ENCODE results near the gene GPR18. TPM values are rescaled to one million over a fixed set of nuclear protein-coding genes. Genes with fewer than 3 reads are reported as not detected.
A peak's percentile ranks its signal among the peaks of the same experiment; 100 is the strongest.

GPR18 gene
- total and polyA plus RNA-seq, 5 donors from 2014 or later, result 6.1 to 22.6 (median 8.6) TPM

- Mint-ChIP-seq H3K27me3 (no peaks in the 10 kb centered on the region), H3K4me3 (peak overlapping the region in 3 of 4 donors; percentile 73 to 85 (median 83)), H3K9me3 (no peaks in the 10 kb centered on the region), H3K4me1 (peaks cover 43 to 82% (median 63%) of the 10 kb centered on the region in 4 donors), H3K36me3 (peaks cover 35% of the 10 kb centered on the region), H3K27ac (peak overlapping the region; percentile 46 to 88 (median 70))
- no peak overlapping the region for H3K27ac ChIP-seq (ENCODE audit: insufficient read depth, low read length, poor library complexity, severe bottlenecking)
- H3K36me3 ChIP-seq (ENCODE audit: control insufficient read depth, insufficient read depth, low read length), result no peaks in the 10 kb centered on the region
- H3K27me3 ChIP-seq (ENCODE audit: control insufficient read depth, insufficient read depth, low read length), result no peaks in the 10 kb centered on the region
- peaks cover 44% of the 10 kb centered on the region for H3K4me1 ChIP-seq (ENCODE audit: control insufficient read depth, insufficient read depth, low read length, poor library complexity, severe bottlenecking)
- DNase-seq (no peak), ATAC-seq (ENCODE audit: low read depth in 2 of 2) (no peak)
- H3K4me3 ChIP-seq (ENCODE audit: low read depth, low read length), result peak overlapping the region; percentile 63
- H3K9me3 ChIP-seq (ENCODE audit: control insufficient read depth in 2 of 2, low read length in 2 of 2), result no peaks in the 10 kb centered on the region
Measured at GRCh38 chr13:99227909-99228688, 30.1 kb downstream of the GPR18 start.

DNA sequence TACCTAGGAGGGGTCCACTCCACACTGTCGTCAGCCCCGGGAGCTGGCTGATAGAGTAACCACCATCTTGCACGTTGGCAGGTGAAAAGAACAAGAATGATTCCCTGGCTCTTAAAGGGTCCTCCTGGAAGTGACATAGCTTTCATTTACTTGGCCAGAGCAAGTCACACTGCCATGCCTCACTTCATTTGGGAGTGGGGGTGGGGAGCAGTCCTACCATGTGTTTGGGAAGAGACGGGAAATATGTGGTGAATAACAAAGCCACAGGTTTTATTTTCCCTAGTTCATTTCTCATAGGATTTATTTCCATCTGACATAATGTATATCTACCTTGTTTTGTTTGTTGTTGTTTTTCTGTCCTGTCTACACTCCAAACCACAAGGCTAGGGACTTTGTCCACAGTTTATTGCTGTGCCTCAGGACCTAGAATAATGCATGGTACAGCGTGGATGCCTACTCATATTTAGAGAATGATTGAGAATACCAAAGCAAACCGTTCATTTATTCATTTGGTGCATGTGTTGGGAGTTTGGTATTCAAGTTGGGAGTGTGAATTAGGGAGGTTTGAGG, 30.8 kb downstream of the GPR18 start:
- Histone ChIP-seq H3K27ac (ENCODE audit: insufficient read depth, low read length, poor library complexity, severe bottlenecking) (no peak overlapping the region), H3K9me3 (ENCODE audit: control insufficient read depth in 2 of 2, low read length in 2 of 2) (no peaks in the 10 kb centered on the region), H3K36me3 (ENCODE audit: control insufficient read depth, insufficient read depth, low read length) (no peaks in the 10 kb centered on the region), H3K4me1 (ENCODE audit: control insufficient read depth, insufficient read depth, low read length, poor library complexity, severe bottlenecking) (peaks cover 44% of the 10 kb centered on the region), H3K4me3 (ENCODE audit: low read depth, low read length) (no peak overlapping the region), H3K27me3 (ENCODE audit: control insufficient read depth, insufficient read depth, low read length) (no peaks in the 10 kb centered on the region)
- Mint-ChIP-seq H3K9me3 (no peaks in the 10 kb centered on the region), H3K27me3 (no peaks in the 10 kb centered on the region), H3K36me3 (peaks cover 40% of the 10 kb centered on the region), H3K4me3 (peak overlapping the region in 3 of 4 donors; percentile 64 to 83 (median 69)), H3K27ac (peak overlapping the region; percentile 46 to 88 (median 59)), H3K4me1 (peaks cover 47 to 89% (median 70%) of the 10 kb centered on the region in 4 donors)
- no peak for DNase-seq
- ATAC-seq (ENCODE audit: low read depth in 2 of 2), result no peak

GRCh38 chr13:99226513-99226912, 31.7 kb downstream of the GPR18 start:
- peaks cover under 1% of the 10 kb centered on the region for H3K36me3 ChIP-seq (ENCODE audit: control insufficient read depth, insufficient read depth, low read length)
- H3K4me1 ChIP-seq (ENCODE audit: control insufficient read depth, insufficient read depth, low read length, poor library complexity, severe bottlenecking), result peaks cover 46% of the 10 kb centered on the region
- no peaks in the 10 kb centered on the region for H3K9me3 Mint-ChIP-seq
- no peak overlapping the region for H3K4me3 ChIP-seq (ENCODE audit: low read depth, low read length)
- no peaks in the 10 kb centered on the region for H3K27me3 ChIP-seq (ENCODE audit: control insufficient read depth, insufficient read depth, low read length)
- H3K27me3 Mint-ChIP-seq, result no peaks in the 10 kb centered on the region
- peak overlapping the region in 2 of 3 donors; percentile 2 to 85 for H3K27ac Mint-ChIP-seq
- no peak for ATAC-seq (ENCODE audit: low read depth in 2 of 2)
- H3K27ac ChIP-seq (ENCODE audit: insufficient read depth, low read length, poor library complexity, severe bottlenecking), result no peak overlapping the region
- peaks cover 44% of the 10 kb centered on the region for H3K36me3 Mint-ChIP-seq
- DNase-seq, result no peak
- H3K4me3 Mint-ChIP-seq, result peak overlapping the region in 3 of 4 donors; percentile 3 to 57 (median 19)
- H3K4me1 Mint-ChIP-seq, result peaks cover 49 to 92% (median 71%) of the 10 kb centered on the region in 4 donors
- H3K9me3 ChIP-seq (ENCODE audit: control insufficient read depth in 2 of 2, low read length in 2 of 2), result no peaks in the 10 kb centered on the region

DNA sequence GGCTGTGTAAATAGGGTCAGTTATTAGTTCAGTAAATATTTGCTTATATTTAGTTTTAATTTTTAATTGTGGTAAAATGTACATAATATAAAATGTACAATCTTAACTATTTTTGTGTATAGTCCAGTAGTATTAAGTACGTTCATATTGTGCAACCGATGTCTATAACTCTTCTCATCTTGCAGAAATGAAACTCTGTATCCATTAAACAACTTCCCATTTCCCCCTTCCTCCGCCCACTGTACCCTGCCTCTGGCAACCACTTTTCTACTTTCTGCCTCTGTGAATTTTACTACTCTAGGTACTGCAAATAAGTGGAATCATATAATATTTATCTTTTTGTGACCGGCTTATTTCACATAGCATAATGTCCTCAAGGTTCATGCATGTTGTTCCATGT, 33.1 kb downstream of the GPR18 start:
- H3K9me3 ChIP-seq (ENCODE audit: control insufficient read depth in 2 of 2, low read length in 2 of 2), result no peaks in the 10 kb centered on the region
- ATAC-seq (ENCODE audit: low read depth in 2 of 2) (no peak), DNase-seq (no peak)
- no peaks in the 10 kb centered on the region for H3K27me3 ChIP-seq (ENCODE audit: control insufficient read depth, insufficient read depth, low read length)
- H3K4me3 ChIP-seq (ENCODE audit: low read depth, low read length), result no peak overlapping the region
- H3K27ac ChIP-seq (ENCODE audit: insufficient read depth, low read length, poor library complexity, severe bottlenecking), result no peak overlapping the region
- peaks cover 54 to 91% (median 79%) of the 10 kb centered on the region in 4 donors for H3K4me1 Mint-ChIP-seq
- H3K4me1 ChIP-seq (ENCODE audit: control insufficient read depth, insufficient read depth, low read length, poor library complexity, severe bottlenecking), result peaks cover 58% of the 10 kb centered on the region
- peaks cover 44% of the 10 kb centered on the region for H3K36me3 Mint-ChIP-seq
- no peaks in the 10 kb centered on the region for H3K27me3 Mint-ChIP-seq
- no peaks in the 10 kb centered on the region for H3K9me3 Mint-ChIP-seq
- H3K27ac Mint-ChIP-seq, result peak overlapping the region in 1 of 3 donors; percentile 18
- no peak overlapping the region for H3K4me3 Mint-ChIP-seq
- peaks cover 4% of the 10 kb centered on the region for H3K36me3 ChIP-seq (ENCODE audit: control insufficient read depth, insufficient read depth, low read length)

GRCh38 chr13:99224021-99224420, 34.2 kb downstream of the GPR18 start:
- no peaks in the 10 kb centered on the region for H3K27me3 Mint-ChIP-seq

GRCh38 chr13:99223587-99223986, 34.6 kb downstream of the GPR18 start:
- peaks cover 58% of the 10 kb centered on the region for H3K4me1 ChIP-seq (ENCODE audit: control insufficient read depth, insufficient read depth, low read length, poor library complexity, severe bottlenecking)
- peaks cover 46% of the 10 kb centered on the region for H3K36me3 Mint-ChIP-seq
- peak overlapping the region; percentile 22 for H3K4me3 ChIP-seq (ENCODE audit: low read depth, low read length)
- H3K27ac ChIP-seq (ENCODE audit: insufficient read depth, low read length, poor library complexity, severe bottlenecking), result peak overlapping the region; percentile 33
- no peak for DNase-seq
- peaks cover 56 to 89% (median 78%) of the 10 kb centered on the region in 4 donors for H3K4me1 Mint-ChIP-seq
- no peaks in the 10 kb centered on the region for H3K27me3 ChIP-seq (ENCODE audit: control insufficient read depth, insufficient read depth, low read length)
- peak overlapping the region in 2 of 3 donors; percentile 27 to 72 for H3K27ac Mint-ChIP-seq
- no peaks in the 10 kb centered on the region for H3K9me3 Mint-ChIP-seq
- peaks cover 4% of the 10 kb centered on the region for H3K36me3 ChIP-seq (ENCODE audit: control insufficient read depth, insufficient read depth, low read length)
- ATAC-seq (ENCODE audit: low read depth in 2 of 2), result no peak
- H3K27me3 Mint-ChIP-seq, result no peaks in the 10 kb centered on the region
- H3K9me3 ChIP-seq (ENCODE audit: control insufficient read depth in 2 of 2, low read length in 2 of 2), result no peaks in the 10 kb centered on the region
- H3K4me3 Mint-ChIP-seq, result peak overlapping the region in 3 of 4 donors; percentile 44 to 61 (median 50)

More at GRCh38 chr13:99224021-99224420, 34.2 kb downstream of the GPR18 start:
- peak overlapping the region in 3 of 4 donors; percentile 44 to 61 (median 50) for H3K4me3 Mint-ChIP-seq
- peaks cover 46% of the 10 kb centered on the region for H3K36me3 Mint-ChIP-seq
- no peaks in the 10 kb centered on the region for H3K9me3 Mint-ChIP-seq
- Histone ChIP-seq H3K27ac (ENCODE audit: insufficient read depth, low read length, poor library complexity, severe bottlenecking) (peak overlapping the region; percentile 33), H3K36me3 (ENCODE audit: control insufficient read depth, insufficient read depth, low read length) (peaks cover 4% of the 10 kb centered on the region), H3K4me3 (ENCODE audit: low read depth, low read length) (peak overlapping the region; percentile 22), H3K27me3 (ENCODE audit: control insufficient read depth, insufficient read depth, low read length) (no peaks in the 10 kb centered on the region), H3K4me1 (ENCODE audit: control insufficient read depth, insufficient read depth, low read length, poor library complexity, severe bottlenecking) (peaks cover 58% of the 10 kb centered on the region), H3K9me3 (ENCODE audit: control insufficient read depth in 2 of 2, low read length in 2 of 2) (no peaks in the 10 kb centered on the region)
- H3K27ac Mint-ChIP-seq, result peak overlapping the region; percentile 21 to 72 (median 59)
- ATAC-seq (ENCODE audit: low read depth in 2 of 2), result no peak
- no peak for DNase-seq
- peaks cover 57 to 89% (median 78%) of the 10 kb centered on the region in 4 donors for H3K4me1 Mint-ChIP-seq

GRCh38 chr13:99221567-99222239, 36.5 kb downstream of the GPR18 start:
- ATAC-seq (ENCODE audit: low read depth in 2 of 2) (no peak), DNase-seq (no peak)
- Mint-ChIP-seq H3K27ac (peak overlapping the region; percentile 52 to 61 (median 53)), H3K4me1 (peaks cover 49 to 92% (median 80%) of the 10 kb centered on the region in 4 donors), H3K9me3 (no peaks in the 10 kb centered on the region), H3K36me3 (peaks cover 37% of the 10 kb centered on the region), H3K27me3 (no peaks in the 10 kb centered on the region), H3K4me3 (peak overlapping the region in 3 of 4 donors; percentile 6 to 68 (median 22))
- Histone ChIP-seq H3K27me3 (ENCODE audit: control insufficient read depth, insufficient read depth, low read length) (no peaks in the 10 kb centered on the region), H3K4me3 (ENCODE audit: low read depth, low read length) (peak overlapping the region; percentile 22), H3K4me1 (ENCODE audit: control insufficient read depth, insufficient read depth, low read length, poor library complexity, severe bottlenecking) (peaks cover 72% of the 10 kb centered on the region), H3K27ac (ENCODE audit: insufficient read depth, low read length, poor library complexity, severe bottlenecking) (no peak overlapping the region), H3K36me3 (ENCODE audit: control insufficient read depth, insufficient read depth, low read length) (peaks cover 4% of the 10 kb centered on the region), H3K9me3 (ENCODE audit: control insufficient read depth in 2 of 2, low read length in 2 of 2) (no peaks in the 10 kb centered on the region)

Measured in CD4-positive, CD25-positive, alpha-beta regulatory T cell (primary cell).